NCI-H187 (cell line): ENCODE data around the gene FKBP3.
"Not testable (repeated sequence)": the region's sequence is repeated elsewhere in the genome, so short reads cannot be mapped to it uniquely, and the experiment has no call there.

Source experiments
- DNase-seq, 2 experiments: peaks; one replicate each; lab custom pipeline; 2025; lab: John Stamatoyannopoulos, UW

FKBP3 gene

GRCh38 chr14:45134051-45134958 lies at the start of gene FKBP3:
Gene FKBP3 (minus strand): TSS chr14:45134481. CDS start chr14:45134456, 25 bp downstream.
- peak; percentile 98 to 99 for DNase-seq

DNA sequence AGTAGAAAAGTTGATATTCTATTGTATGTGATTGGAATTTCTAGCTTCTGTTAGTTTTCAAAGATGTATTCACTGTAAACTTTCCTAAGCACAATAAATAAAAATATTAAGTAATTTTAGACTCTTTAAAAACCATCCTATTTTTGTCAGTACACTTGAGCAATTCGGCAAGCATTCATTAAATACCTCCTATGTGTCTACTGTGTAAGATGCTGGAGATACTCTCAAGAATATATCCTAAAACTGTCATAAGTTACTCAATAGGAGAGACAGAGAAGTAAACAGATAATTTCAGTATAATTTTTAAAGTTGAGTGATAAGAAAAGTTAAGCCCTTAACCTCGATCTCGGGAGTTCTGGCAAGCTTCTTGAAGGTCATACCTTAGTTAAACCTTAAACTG lies 47.5 kb upstream of the FKBP3 start:
- no peak for DNase-seq

DNA sequence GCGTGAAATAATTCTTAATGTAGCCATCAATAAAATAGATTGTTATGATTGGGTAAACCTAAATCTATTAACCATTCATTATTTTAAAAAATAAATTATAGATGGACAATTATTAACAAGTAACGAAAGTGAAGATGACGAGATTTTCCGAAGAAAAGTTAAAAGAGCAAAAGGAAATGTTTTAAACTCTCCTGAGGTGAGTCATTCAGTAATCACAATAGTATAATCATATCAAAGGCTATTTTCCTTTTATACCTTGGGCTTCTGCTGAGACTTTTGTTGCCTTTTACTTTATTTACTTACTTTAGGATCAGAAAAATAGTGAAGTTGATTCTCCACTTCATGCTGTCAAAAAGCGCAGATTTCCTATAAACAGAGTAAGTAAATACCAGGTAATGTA lies 47.0 kb upstream of the FKBP3 start:
- no peak for DNase-seq

- DNase-seq, result no peak
These were observed 42.8 kb upstream of the FKBP3 start for GRCh38 chr14:45177076-45177475.

DNA sequence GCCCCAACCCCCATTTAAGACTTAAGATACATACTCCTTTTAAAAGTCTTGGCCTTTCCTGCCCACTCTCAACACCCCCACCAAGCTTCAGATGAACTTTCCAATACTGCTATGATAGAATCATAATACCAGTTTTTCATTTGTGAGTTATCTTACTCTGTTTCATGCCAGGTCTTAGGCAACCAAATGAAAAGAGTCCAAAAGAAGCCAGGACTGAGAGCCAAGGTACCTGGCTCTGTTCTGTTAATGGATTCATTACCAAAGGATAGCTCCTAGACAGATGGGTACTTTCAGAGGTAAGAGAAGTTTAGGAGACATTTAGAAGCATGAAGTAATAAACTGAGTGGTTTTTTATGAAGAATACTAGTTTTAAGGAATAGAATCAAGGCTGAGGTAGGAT lies 35.6 kb upstream of the FKBP3 start:
- DNase-seq, result no peak

- no peak for DNase-seq
These were observed 21.8 kb upstream of the FKBP3 start for GRCh38 chr14:45156067-45156466.

DNA sequence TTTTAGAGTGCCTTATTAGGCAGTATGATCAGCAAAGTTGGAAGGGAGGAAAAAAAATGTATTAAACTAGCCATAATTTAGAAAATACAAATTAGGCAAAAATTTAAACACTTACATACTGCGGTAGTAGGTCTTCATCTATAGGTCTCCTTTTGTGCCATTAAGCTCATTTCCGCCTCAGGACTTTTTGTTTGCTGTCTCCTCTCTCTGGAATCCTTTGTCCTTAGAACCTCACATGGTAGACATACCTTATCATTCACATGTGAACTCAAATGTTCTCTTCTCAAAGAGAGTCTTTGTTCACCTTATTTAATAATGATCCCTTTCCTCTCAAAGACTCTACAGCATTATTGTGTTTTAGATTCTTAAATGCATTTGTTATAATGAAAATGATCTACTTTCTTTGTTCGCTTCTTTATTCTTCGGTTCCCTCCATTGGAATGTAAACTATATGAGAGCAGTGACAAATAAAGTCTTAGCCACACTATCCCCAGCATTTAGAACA lies 16.2 kb upstream of the FKBP3 start:
- DNase-seq, result no peak

GRCh38 chr14:45149602-45150001 lies 15.3 kb upstream of the FKBP3 start:
- DNase-seq, result no peak

DNA sequence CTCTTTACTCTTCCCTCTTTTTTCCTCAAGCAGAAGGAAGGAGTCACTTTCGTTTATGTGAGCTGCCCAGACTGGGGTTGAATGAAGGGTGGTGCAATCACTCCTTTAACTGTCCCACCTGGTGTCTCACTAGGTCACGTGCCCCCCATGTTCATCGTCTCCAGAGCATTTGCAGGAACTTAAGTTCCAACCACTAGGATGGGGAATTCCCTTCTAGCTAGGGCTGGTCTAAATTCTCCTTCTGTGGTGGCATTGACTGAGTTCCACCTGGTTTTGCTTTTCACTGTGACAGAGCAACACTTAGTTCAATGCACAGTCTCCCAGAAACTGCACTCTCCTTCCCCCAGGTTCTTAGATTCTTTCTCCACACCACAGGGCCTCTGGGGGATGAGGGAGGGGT lies 10.9 kb upstream of the FKBP3 start:
- no peak for DNase-seq

DNA sequence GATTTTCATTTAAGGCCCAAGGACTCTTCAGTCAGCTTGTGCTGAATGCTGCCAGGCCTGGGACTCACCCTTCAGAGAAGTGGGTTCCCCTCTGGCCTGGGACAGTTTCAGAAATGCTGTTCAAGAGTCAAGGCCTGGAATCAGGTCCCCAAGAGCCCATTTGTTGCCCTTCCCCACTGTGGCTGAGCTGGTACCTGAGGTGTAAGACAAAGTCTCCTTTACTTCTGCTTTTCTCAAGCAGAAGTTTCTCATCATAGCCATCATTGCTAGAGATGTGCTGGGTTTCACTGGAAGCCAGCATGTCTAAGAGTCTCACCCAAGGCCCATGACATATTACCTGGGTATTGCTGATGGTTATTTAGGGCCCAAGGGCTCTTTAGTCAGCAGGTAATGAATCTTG lies 10.4 kb upstream of the FKBP3 start:
- no peak for DNase-seq

DNA sequence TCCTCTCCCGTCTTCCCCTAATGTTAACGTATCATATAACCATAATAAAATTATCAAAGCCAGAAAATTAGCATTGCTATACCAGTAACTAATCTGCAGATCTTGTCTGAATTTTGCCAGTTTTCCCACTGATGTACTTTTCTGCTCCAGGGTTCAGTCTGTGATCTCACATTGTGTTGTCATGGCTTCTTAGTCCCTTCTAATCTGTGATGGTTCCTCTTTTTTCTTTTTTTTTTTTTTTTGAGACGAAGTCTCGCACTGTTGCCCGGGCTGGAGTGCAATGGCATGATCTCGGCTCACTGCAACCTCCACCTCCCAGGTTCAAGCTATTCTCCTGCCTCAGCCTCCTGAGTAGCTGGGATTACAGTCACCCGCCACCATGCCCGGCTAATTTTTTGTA lies 7.8 kb upstream of the FKBP3 start:
- not testable (repeated sequence) for DNase-seq

DNA sequence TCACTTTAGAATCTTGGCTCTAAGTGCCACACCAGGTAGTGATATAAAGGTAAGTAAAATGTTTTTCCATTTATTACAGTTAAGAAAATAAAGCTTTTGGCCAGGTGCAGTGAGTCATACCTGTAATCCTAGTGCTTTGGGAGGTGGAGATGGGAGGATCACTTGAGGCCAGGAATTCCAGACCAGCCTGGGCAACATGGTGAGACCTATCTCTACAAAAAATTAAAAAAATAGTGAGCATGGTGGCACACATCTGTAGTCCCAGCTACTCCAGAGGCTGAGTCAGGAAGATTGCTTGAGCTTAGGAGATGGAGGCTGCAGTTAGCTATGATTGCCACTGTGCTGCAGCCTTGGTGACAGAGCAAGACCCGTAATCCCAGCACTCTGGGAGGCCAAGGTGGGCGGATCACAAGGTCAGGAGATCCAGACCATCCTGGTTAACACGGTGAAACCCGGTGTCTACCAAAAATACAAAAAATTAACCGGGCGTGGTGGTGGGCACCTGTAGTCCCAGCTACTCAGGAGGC lies 6.4 kb upstream of the FKBP3 start:
- no peak for DNase-seq

GRCh38 chr14:45136399-45136798 lies 2.1 kb upstream of the FKBP3 start:
- no peak for DNase-seq

- peak; percentile 91 to 93 for DNase-seq
These were observed 1.5 kb upstream of the FKBP3 start, which contains the start of gene FANCM for GRCh38 chr14:45135659-45136395. Gene FANCM (plus strand): TSS chr14:45135930. CDS start chr14:45136032, 102 bp downstream.

DNA sequence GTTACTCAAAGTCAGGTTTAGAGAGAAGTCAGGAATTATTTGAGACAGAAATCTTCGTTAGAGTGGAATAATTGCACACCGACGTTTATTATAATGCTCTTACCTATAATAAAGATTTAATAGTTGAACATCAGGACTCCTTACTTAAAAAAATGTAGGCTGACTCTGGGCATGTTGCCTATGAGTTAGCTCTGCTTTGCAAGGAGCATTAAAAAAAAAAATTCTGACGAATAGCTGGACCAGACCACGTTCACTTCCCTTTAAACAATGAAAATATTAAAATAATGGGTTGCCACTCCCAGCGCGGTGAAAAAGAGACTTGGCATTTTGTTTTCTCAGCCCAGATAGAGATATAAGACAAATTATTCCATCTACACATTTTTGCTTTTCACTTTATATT lies 875 bp upstream of the FKBP3 start:
- peak in 1 of 2 experiments; percentile 48 for DNase-seq

DNA sequence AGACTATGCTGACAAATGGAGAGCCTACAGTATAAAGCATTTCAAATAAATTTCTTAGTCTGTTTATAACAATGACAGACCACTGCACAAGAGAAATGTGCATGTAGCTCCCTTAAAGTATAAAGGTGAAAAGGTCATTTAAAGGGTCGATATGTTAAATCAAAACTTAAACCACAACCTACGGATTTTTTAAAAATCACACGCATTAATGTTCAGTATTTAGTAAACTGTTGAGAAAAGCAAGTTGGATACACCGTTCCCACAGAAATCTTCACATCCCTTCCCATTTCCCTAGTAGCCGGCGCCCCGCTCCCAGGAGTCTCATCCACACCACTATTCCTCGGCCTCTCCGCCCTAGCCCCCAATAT lies 614 bp downstream of the FKBP3 start:
- DNase-seq, result no peak

GRCh38 chr14:45128963-45129629 lies 5.2 kb downstream of the FKBP3 start:
- no peak for DNase-seq

- DNase-seq, result no peak
These were observed 8.5 kb downstream of the FKBP3 start for GRCh38 chr14:45125754-45126153.

DNA sequence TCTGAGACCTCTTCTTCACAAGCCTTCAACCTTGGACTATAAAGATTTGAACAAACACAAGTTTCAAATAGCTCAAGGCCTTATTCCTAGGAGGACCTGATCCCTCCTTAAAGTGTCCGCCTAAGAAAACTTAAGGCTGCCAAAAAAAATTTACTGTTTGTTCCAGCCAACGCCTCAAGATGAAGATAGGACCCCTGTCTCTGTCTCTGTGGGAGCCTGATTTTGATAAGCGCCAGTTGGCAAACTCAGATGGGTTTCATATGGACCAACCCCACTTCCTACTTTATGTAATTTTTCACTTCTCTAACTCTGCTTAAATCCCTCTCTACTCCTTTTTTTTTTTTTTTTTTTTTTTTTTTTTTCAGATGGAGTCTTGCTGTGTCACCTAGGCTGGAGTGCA lies 11.0 kb downstream of the FKBP3 start:
- DNase-seq, result no peak

GRCh38 chr14:45120096-45120495 lies 14.2 kb downstream of the FKBP3 start:
- no peak for DNase-seq

DNA sequence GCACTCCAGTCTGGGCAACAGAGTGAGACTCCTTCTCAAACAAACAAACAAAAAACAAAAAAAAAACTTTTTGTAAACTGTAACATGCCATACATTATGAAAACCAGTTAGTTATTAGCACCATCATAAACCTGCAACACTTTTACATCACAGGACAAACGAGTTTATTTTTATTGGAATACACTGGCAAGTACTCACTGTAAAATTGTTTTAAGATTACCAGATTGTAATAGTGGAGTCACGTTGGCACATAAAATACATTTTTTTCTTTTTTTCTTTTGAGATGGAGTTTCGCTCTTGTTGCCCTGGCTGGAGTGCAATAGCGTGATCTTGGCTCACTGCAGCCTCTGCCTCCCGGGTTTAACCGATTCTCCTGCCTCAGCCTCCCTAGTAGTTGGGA lies 15.7 kb downstream of the FKBP3 start:
- no peak for DNase-seq

DNA sequence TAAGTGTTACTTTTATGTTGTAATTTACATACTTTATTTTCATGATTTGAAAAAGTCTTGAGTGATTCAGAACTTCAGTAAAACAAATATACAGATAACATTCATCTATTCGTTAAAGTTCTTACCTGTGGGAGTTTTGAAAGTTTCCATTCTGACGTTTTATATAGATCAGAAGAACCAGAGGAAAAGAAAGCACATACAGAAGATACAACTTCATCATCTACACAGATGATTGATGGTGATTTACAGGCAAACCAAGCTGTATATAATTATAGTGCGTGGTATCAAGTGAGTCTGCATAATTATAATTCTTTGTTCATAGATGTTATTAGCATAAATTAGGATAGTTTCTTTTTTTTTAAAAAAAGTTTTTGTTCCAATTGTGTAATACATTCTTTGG lies 20.0 kb downstream of the FKBP3 start:
- DNase-seq, result no peak
